GM12801 (cell line): ENCODE data around the gene ETS2.

ENCODE experiments used
- CTCF ChIP-seq: IDR thresholded peaks from one replicate; pipeline ENCODE4 v1.5.1; 2011; ENCODE audit warnings: control low read depth; ENCODE audit not compliant: insufficient read length; ENCODE audit errors: extremely low read depth

Gene ETS2

GRCh38 chr21:38798081-38798480 is 7.6 kb upstream of the ETS2 start:
- TF ChIP-seq CTCF = no peak

GRCh38 chr21:38798481-38798882 is 7.2 kb upstream of the ETS2 start:
- TF ChIP-seq CTCF = no peak

DNA sequence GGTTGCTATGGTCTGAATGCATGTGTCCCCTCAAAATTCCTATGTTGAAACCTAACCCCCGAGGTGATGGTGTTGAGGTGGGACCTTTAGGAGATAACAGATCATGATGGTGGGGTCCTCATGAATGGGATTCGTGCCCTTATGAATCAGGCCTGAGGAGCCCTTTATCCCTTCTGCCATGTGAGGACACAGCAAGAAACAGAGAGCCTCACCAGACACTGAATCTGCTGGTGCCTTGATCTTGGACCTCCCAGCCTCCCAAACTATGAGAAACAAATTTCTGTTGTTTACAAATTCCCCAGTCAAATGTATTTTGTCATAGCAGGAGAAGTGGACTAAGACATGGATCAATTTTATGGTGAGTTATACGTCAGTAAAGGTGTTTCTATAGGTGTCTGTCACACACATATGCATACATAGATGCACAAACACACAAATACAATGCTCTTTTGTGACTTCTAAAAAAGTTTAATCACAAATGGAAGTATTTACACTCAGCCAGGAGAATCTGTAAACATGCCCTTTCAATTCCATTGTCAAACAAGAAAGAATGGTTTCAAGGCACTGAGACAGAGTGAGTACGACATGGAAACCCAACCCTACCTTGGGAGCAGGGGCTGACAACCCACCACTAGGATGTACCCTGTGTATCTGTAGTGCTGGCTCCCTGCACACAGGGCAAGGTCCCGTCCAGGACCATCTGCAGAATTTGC is 5.5 kb upstream of the ETS2 start:
- TF ChIP-seq CTCF = no peak

DNA sequence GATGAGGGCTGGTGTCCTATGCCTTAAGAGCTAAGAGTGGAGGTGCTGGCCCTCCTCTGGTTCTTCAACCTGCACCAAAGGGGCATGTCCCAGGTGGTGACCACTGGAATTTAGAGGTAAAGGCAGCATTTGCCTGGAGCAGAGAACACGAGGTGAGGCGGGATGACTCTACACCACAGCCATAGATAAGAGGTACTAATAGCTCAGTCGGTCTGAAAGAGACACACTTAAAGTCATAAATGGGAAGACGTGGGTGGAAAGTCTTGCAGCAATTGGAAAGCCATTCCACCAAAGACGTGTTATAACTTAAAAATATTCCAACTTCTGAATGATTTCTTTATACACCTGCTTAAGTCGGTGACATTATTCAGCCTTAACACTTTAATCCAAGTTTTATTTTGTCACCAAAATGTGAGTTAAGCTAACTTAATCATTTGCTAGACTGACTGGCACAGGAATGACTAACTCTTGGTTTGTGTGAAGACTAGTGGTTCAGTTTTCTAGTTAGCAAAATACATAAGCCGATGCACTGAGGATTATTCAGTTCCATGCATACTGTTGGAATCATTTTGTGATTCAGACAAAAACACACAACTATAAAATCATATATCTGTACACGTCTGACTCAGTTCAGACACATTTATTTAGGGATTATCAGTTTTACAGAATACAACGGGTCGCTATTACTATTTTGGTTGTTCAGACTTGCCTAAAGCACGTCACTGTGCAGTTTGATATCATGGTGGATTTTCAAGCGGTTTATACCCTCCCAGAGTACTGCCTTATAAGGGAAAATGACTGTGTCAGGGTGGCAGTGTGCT is 4.6 kb upstream of the ETS2 start:
- TF ChIP-seq CTCF = no peak

DNA sequence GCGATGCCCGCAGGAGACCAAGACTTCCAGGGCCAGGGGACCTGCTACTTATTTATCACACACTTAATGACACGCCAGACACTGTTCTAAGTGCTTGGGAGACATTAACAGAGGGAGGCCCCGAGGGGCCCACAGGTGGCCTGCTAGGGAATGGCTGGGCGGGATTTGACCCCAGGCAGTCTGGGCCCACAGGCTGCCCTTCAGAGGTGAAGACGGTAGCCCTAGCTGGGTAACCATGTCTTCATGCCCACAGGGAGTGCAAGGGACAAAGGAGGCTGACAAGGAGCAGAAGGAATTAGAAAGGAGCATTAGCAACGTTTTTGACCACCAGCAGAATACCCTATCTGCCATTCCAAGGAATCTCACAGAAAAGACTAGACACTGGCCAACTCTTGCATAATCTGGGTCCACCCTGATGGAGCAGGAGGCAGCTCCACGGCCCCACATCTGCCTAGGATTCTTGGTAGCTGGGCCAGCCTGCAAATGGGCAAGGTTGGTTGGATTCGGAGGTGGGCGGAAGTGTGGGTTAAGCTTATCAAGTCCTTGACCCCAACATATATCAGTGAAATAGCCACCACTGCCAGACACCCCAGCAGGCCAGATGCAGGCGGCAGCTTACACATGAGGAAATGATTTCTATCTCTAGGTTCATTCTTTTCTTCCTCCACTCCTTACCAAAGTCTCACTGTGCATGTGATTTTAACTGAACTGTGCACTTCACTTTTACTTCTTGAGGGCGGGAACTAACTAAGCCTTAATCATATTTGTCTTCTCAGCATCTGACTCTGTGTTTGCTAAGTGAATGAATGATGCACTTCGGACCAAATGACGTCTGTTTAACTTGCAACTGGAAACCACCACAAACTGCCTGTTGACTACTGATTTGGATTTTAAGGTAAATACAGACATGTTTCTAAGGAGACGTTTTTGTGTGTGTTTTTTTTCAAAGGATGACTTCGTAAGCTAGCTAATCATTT is 3.4 kb upstream of the ETS2 start:
- no peak for TF ChIP-seq CTCF

DNA sequence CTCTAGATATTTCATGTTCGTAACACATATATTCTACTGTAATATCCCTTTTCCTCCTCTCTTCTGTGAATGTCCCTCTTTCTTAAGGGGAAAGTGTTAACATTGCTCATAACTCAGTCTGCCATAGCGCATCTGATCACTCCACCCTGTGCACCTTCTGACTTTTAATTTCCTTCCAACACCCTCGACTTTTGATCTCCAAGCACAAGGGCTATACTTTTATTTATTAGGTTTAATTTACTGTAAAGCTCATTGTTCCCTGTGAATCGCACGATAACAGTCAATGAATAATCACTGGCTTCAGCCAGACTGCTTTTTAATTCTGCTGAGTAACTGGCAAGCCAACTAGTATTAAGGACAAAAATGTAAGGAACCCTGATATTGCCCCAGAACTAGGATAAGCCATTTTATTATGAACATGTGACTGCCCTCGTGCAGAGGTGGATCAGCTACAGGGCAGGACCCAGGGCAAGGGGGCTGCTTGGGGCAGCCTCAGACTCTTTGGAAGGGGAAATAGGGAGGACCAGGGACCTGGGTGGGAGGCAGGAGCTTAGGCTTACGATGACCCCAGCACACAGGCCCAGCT is 2.6 kb upstream of the ETS2 start:
- no peak for TF ChIP-seq CTCF
